ENCODE results near the gene CFC1.
"Not testable (repeated sequence)": the region's sequence is repeated elsewhere in the genome, so short reads cannot be mapped to it uniquely, and the experiment has no call there.

DNA sequence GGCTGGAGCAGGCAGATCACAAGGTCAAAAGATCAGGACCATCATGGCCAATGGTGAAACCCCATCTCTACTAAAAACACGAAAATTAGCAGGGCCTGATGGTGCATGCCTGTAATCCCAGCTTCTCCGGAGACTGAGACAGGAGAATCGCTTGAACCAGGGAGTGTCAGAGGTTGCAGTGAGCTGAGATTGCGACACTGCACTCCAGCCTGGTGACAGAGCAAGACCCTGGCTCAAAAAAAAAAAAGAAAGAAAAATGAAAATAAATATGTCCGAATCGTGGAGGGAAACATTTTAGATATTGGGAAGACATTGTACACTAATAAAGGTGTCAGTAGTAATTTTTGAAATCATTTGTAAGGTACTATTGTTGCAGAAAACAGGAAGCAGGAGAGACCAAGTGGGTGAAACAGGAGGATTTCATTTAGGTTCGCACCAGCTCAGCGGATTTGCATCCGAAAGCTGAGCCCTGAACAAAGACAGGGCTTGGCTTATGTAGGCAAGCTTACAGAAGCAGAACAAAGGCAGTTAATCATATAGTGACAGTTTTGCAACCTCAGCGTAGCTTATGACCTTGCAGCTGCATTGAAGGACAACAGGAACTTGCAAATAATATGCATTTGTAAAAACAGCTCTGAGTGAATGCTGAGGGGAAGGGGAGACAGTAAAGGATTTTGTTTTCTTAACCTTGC is 29.6 kb upstream of the CFC1 start:
- TF ChIP-seq EZH2 (IDR thresholded peaks at IDR 0.05); POLR2AphosphoS5 (IDR thresholded peaks at IDR 0.05; ENCODE audit: borderline replicate concordance, low read depth, low read length): not testable (repeated sequence)

Data from SK-N-MC (cell line).